ENCODE data around the gene AARS2. TPM values are rescaled to one million over a fixed set of nuclear protein-coding genes. Genes with fewer than 3 reads are reported as not detected.
A peak's percentile ranks its signal among the peaks of the same experiment; 100 is the strongest.

The AARS2 gene
- total RNA-seq, 3 donors from 2014 or later = 12.5 to 21.1 (median 15.9) TPM

GRCh38 chr6:44270526-44271405, 42.4 kb downstream of the AARS2 start:
- H3K4me3 ChIP-seq = no peak overlapping the region

GRCh38 chr6:44269921-44270525, 43.1 kb downstream of the AARS2 start, which contains the start of gene TMEM151B:
TMEM151B (plus strand) TSS chr6:44270450; CDS start chr6:44270743, 293 bp downstream.
- ATAC-seq = no peak
- DNase-seq = no peak
- no peak for TF ChIP-seq CTCF (IDR thresholded peaks at IDR 0.05)
- Histone ChIP-seq H3K9me3 (no peaks in the 10 kb centered on the region), H3K4me3 (no peak within 1 kb of the TSS), H3K36me3 (ENCODE audit: low read depth) (no peaks in the 10 kb centered on the region), H3K4me1 (ENCODE audit: low read depth) (no peaks in the 10 kb centered on the region)
- intact Hi-C loops (cut with DNase I, micrococcal nuclease) = loop anchor here (5.0 kb wide), 1 partner anchor 67 kb away; no protein-coding TSS in a partner anchor

More at GRCh38 chr6:44270526-44271405, 42.4 kb downstream of the AARS2 start:
- DNase-seq (no peak), ATAC-seq (no peak)
- intact Hi-C loops (cut with DNase I, micrococcal nuclease) = no loop called here
- Histone ChIP-seq H3K4me1 (ENCODE audit: low read depth) (no peaks in the 10 kb centered on the region), H3K36me3 (ENCODE audit: low read depth) (no peaks in the 10 kb centered on the region), H3K9me3 (no peaks in the 10 kb centered on the region)
- TF ChIP-seq CTCF (IDR thresholded peaks at IDR 0.05) = no peak

- Histone ChIP-seq H3K36me3 (ENCODE audit: low read depth) (no peaks in the 10 kb centered on the region), H3K4me1 (ENCODE audit: low read depth) (peaks cover 2% of the 10 kb centered on the region), H3K9me3 (no peaks in the 10 kb centered on the region), H3K4me3 (no peak overlapping the region)
- no peak for TF ChIP-seq CTCF (IDR thresholded peaks at IDR 0.05)
- DNase-seq = no peak
- ATAC-seq = no peak
- intact Hi-C loops (cut with DNase I, micrococcal nuclease) = loop anchor here (5.0 kb wide), 1 partner anchor 68 kb away; no protein-coding TSS in a partner anchor
Measured at GRCh38 chr6:44269178-44269920, 43.8 kb downstream of the AARS2 start.

- ATAC-seq (peak; percentile 44), DNase-seq (peak in 1 of 3 donors; percentile 83)
- Histone ChIP-seq H3K4me3 (no peak overlapping the region), H3K9me3 (no peaks in the 10 kb centered on the region), H3K36me3 (ENCODE audit: low read depth) (no peaks in the 10 kb centered on the region), H3K4me1 (ENCODE audit: low read depth) (peaks cover 13% of the 10 kb centered on the region)
- peak; percentile 85 for TF ChIP-seq CTCF (IDR thresholded peaks at IDR 0.05)
- intact Hi-C loops (cut with DNase I, micrococcal nuclease) = loop anchor here (5.0 kb wide), 1 partner anchor 69 kb away; no protein-coding TSS in a partner anchor
Measured at GRCh38 chr6:44268095-44268628, 45.0 kb downstream of the AARS2 start.

- ATAC-seq (no peak), DNase-seq (no peak)
- intact Hi-C loops (cut with DNase I, micrococcal nuclease) = loop anchor here (5.0 kb wide), 1 partner anchor 70 kb away; no protein-coding TSS in a partner anchor
- H3K36me3 ChIP-seq (ENCODE audit: low read depth) = no peaks in the 10 kb centered on the region
- TF ChIP-seq CTCF (IDR thresholded peaks at IDR 0.05) = no peak
- H3K4me1 ChIP-seq (ENCODE audit: low read depth) = peaks cover 17% of the 10 kb centered on the region
- no peaks in the 10 kb centered on the region for H3K9me3 ChIP-seq
- no peak overlapping the region for H3K4me3 ChIP-seq
Measured at GRCh38 chr6:44267252-44267651, 45.9 kb downstream of the AARS2 start.

Measured in mucosa of descending colon (tissue), 3 donors.